Naive thymus-derived CD4-positive, alpha-beta T cell (primary cell): ENCODE measurements around the gene KCNN3. TPM values are rescaled to one million over a fixed set of nuclear protein-coding genes. Genes with fewer than 3 reads are reported as not detected.

ENCODE experiments used
- ATAC-seq: fragments of 150-1000 bp; cut with Tn5 transposase; 2 replicates; pipeline ENCODE4 v1.10.0; 2021; ENCODE audit warnings: mild to moderate bottlenecking, moderate library complexity
- CTCF ChIA-PET: fragments of 350-600 bp; sonication (Branson Sonifier 250); formaldehyde crosslinking; loops from one replicate; lab custom pipeline; 2021; ENCODE audit warnings: antibody characterized with exemption; lab: Charles Lee
- POLR2A ChIA-PET: fragments of 350-600 bp; sonication (Branson Sonifier 250); formaldehyde crosslinking; loops from one replicate; lab custom pipeline; 2021; ENCODE audit warnings: antibody characterized with exemption, inconsistent platforms; lab: Charles Lee
- DNase-seq, 9 donors: peaks; one replicate each; pipeline versions ENCODE4 v3.0.0 to v3.0.0-alpha.2; 2020 to 2022; ENCODE audit warnings: mixed read lengths in 1 of 9
- H3K27ac ChIP-seq: one replicate; pipeline ENCODE4 v1.7.0; 2013; ENCODE audit warnings: mild to moderate bottlenecking, low read depth, low read length, moderate library complexity
- H3K27me3 ChIP-seq, 2 donors: one replicate each; pipeline ENCODE4 v1.7.0; 2013; ENCODE audit warnings: low read length in 2 of 2, mild to moderate bottlenecking in 2 of 2, moderate library complexity in 2 of 2; ENCODE audit not compliant: control insufficient read depth in 2 of 2, insufficient read depth in 2 of 2
- H3K36me3 ChIP-seq, 3 experiments: 1 replicate in 2 of 3; 2 replicates in 1 of 3; pipeline ENCODE4 v1.7.0; 2013; ENCODE audit warnings: low read length in 3 of 3, mild to moderate bottlenecking in 3 of 3, moderate library complexity in 1 of 3; ENCODE audit not compliant: insufficient read depth in 3 of 3, control insufficient read depth in 2 of 3
- H3K4me1 ChIP-seq, 2 donors: one replicate each; pipeline ENCODE4 v1.7.0; 2013; ENCODE audit warnings: low read length in 2 of 2, mild to moderate bottlenecking in 2 of 2, moderate library complexity in 1 of 2; ENCODE audit not compliant: control insufficient read depth in 2 of 2, insufficient read depth in 2 of 2
- H3K4me3 ChIP-seq: 2 replicates; pipeline ENCODE4 v1.7.0; 2013; ENCODE audit warnings: mild to moderate bottlenecking, low read length
- H3K9me3 ChIP-seq, 3 experiments: 1 replicate in 2 of 3; 2 replicates in 1 of 3; pipeline ENCODE4 v1.7.0; 2013; ENCODE audit warnings: low read length in 3 of 3; ENCODE audit not compliant: control insufficient read depth in 2 of 3
- H3K27ac Mint-ChIP-seq, 9 donors: one replicate each; pipeline ENCODE4 v1.8.0; 2020 to 2022; ENCODE audit warnings: mixed read lengths in 9 of 9, mild to moderate bottlenecking in 8 of 9, moderate library complexity in 5 of 9, inconsistent platforms in 2 of 9
- H3K27me3 Mint-ChIP-seq, 5 donors: one replicate each; pipeline ENCODE4 v1.8.0; 2021 to 2022; ENCODE audit warnings: mixed read lengths in 5 of 5, mild to moderate bottlenecking in 1 of 5
- H3K36me3 Mint-ChIP-seq, 5 donors: one replicate each; pipeline ENCODE4 v1.8.0; 2020 to 2022; ENCODE audit warnings: mixed read lengths in 5 of 5, mild to moderate bottlenecking in 3 of 5, inconsistent platforms in 1 of 5
- H3K4me1 Mint-ChIP-seq, 7 donors: one replicate each; pipeline ENCODE4 v1.8.0; 2020 to 2022; ENCODE audit warnings: mixed read lengths in 7 of 7, mild to moderate bottlenecking in 3 of 7, inconsistent platforms in 1 of 7
- H3K4me3 Mint-ChIP-seq, 10 donors: one replicate each; pipeline ENCODE4 v1.8.0; 2020 to 2022; ENCODE audit warnings: mild to moderate bottlenecking in 10 of 10, mixed read lengths in 10 of 10, moderate library complexity in 6 of 10, inconsistent platforms in 2 of 10
- H3K9me3 Mint-ChIP-seq, 11 donors: one replicate each; pipeline ENCODE4 v1.8.0; 2020 to 2022; ENCODE audit warnings: mixed read lengths in 11 of 11, mild to moderate bottlenecking in 4 of 11, inconsistent platforms in 1 of 11, moderate library complexity in 1 of 11
- intact Hi-C, 2 donors: fragments of 100-400 bp; cut with micrococcal nuclease; formaldehyde crosslinking; loops; one replicate each; pipeline ENCODE4 v1.15.1; 2023
- polyA plus RNA-seq, 2 donors: library from polyadenylated mRNA; unstranded; fragments of 300-500 nt; fragmentation: Illumina TruSeq; gene quantifications; one replicate each; pipeline ENCODE4 v1.2.3, GENCODE V29; 2021
- total RNA-seq, 6 experiments: library from RNA in 5 of 6; stranded (reverse) in 5 of 6; gene quantifications; 1 replicate in 5 of 6; 2 replicates in 1 of 6; pipeline ENCODE4 v1.2.3 and lab custom pipeline; 2021 to 2026

Gene KCNN3
- total and polyA plus RNA-seq, 7 experiments from 2014 or later = 0.05 to 0.29 (median 0.15) TPM; not detected in 3

DNA sequence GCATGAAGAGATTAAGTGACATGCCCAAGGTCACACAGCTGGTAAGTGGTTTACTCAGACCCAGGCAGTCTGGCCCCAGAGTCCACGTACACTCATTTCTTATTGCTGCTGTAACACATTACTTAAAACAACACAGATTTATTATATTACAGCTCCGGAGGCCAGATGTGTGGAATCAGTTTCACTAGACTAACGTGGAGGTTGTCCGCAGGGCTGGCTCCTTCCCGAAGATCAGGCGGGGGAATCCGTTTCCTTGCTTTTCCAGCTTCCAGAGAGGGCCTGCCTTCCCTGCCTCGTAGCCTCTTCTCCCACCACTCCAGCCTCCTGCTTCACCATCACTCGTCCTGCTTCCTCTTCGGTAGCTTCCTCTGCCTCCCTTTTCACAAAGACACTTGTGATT, 81.2 kb downstream of the KCNN3 start:
- no peaks in the 10 kb centered on the region for H3K9me3 ChIP-seq
- no peak for ATAC-seq
- POLR2A ChIA-PET = interaction anchor here (0.5 to 1.1 kb wide), 3 partner anchors 20 to 129 kb away, joined by 3 to 6 read pairs (median 3); no protein-coding TSS in a partner anchor
- H3K4me1 ChIP-seq = peaks cover 39 to 48% of the 10 kb centered on the region in 2 donors
- H3K36me3 ChIP-seq = no peaks in the 10 kb centered on the region
- Mint-ChIP-seq H3K36me3 (no peaks in the 10 kb centered on the region), H3K27ac (peak overlapping the region in 4 of 9 donors; percentile 20 to 78 (median 64)), H3K4me3 (no peak overlapping the region), H3K4me1 (peaks cover 35 to 77% (median 64%) of the 10 kb centered on the region in 7 donors), H3K27me3 (peaks cover 0 to 13% (median 0%) of the 10 kb centered on the region in 5 donors), H3K9me3 (no peaks in the 10 kb centered on the region)
- H3K27me3 ChIP-seq = no peaks in the 10 kb centered on the region
- CTCF ChIA-PET = interaction anchor here (0.8 to 1.1 kb wide), 2 partner anchors 14 to 28 kb away, joined by 3 read pairs; no protein-coding TSS in a partner anchor
- no peak overlapping the region for H3K4me3 ChIP-seq
- no peak for DNase-seq
- intact Hi-C loops = loop anchor here (5.0 kb wide), 2 partner anchors 148 to 1068 kb away; partner anchors contain the start of genes GON4L (in 1 of the 2), PMVK (in 1 of the 2) and SYT11 (in 1 of the 2)
- H3K27ac ChIP-seq = no peak overlapping the region

DNA sequence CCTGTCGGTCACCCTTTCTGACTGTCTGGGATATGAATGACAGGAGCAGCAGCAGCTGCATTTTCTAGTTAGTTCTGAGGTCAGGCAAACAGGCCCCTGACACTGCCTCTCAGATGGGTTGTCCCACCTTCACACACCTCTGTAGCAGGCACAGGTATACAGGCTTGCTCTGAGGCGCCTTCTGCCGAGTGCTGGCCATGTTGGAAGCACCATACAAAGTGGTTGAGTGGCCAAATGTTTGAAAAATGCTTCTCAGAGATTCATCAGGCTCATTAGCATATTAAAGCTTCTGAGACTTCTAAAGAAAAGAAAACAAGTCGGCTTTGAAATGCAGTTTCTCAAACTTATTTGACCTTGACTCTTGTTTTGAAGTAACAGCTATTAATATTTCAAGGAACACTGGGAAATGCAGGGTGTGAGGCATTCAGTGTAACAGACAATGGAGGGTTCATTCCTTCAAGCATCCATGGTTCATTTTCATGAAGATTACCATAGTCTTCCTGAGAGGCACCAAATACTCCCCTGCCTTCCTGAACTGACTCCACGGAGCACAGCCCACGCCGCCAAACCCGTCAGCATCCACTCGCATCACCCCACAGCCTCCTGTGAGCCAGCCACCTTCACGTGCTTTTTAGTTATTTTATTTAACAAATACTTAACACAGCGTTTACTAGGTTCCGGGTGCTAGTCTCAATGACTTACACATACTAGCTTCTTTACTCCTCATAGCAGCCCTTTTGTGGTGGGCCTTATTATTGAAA, 81.8 kb downstream of the KCNN3 start:
- peaks cover 39 to 54% of the 10 kb centered on the region in 2 donors for H3K4me1 ChIP-seq
- H3K4me3 ChIP-seq = no peak overlapping the region
- H3K36me3 ChIP-seq = no peaks in the 10 kb centered on the region
- H3K9me3 ChIP-seq = no peaks in the 10 kb centered on the region
- no peaks in the 10 kb centered on the region for H3K36me3 Mint-ChIP-seq
- intact Hi-C loops = loop anchor here (5.0 kb wide), 2 partner anchors 149 to 1069 kb away; partner anchors contain the start of genes GON4L (in 1 of the 2), PMVK (in 1 of the 2) and SYT11 (in 1 of the 2)
- no peak for ATAC-seq
- H3K27me3 ChIP-seq = no peaks in the 10 kb centered on the region
- H3K9me3 Mint-ChIP-seq = no peaks in the 10 kb centered on the region
- H3K27ac ChIP-seq = no peak overlapping the region
- peak overlapping the region in 7 of 9 donors; percentile 14 to 67 (median 56) for H3K27ac Mint-ChIP-seq
- peaks cover 40 to 83% (median 70%) of the 10 kb centered on the region in 7 donors for H3K4me1 Mint-ChIP-seq
- peaks cover 0 to 11% (median 0%) of the 10 kb centered on the region in 5 donors for H3K27me3 Mint-ChIP-seq
- no peak overlapping the region for H3K4me3 Mint-ChIP-seq
- CTCF ChIA-PET = interaction anchor here (1.1 kb wide), 1 partner anchor 28 kb away, joined by 3 read pairs; no protein-coding TSS in a partner anchor
- DNase-seq = no peak
- POLR2A ChIA-PET = interaction anchor here (0.5 to 1.1 kb wide), 2 partner anchors 19 to 130 kb away, joined by 3 to 6 read pairs; no protein-coding TSS in a partner anchor

DNA sequence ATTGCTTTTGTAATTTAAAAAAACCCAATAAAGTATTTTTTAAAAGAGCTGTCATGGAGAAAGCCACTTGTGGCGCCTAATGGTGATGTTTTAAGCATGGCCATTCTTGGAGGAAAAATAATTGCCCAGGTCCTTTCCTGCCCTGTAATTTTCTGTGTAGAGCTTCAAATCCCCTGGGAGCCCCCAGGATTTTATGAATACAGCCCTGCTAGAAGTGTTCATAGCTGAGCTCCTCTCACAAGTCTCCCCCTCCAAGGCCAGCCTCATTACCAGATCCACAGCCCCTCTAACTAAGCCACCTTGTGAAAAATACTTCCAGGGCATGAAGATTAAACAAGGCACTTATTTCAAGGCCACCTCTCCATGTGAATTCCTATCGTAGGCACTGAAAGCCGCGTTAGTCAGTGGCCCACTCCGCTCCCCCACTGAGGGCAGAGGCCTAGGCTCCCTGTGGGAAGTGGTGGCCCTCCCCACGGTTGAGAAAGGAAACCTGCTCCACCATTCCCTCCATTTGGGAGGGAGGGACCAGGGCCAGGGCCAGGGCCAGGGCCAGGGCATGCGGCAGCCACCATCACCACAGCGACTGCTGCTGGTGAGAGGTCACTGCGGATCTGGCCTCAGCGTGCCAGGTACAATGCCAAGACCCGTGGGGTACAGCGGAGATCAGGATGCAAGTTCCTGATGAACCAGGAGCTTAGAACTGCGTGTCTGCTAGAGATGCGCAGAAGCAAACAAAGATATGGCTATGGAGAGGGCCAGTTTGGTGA, 83.1 kb downstream of the KCNN3 start:
- intact Hi-C loops = loop anchor here (5.0 kb wide), 2 partner anchors 150 to 1070 kb away; partner anchors contain the start of genes GON4L (in 1 of the 2), PMVK (in 1 of the 2) and SYT11 (in 1 of the 2)
- CTCF ChIA-PET = interaction anchor here (1.0 to 1.4 kb wide), 2 partner anchors 11 to 21 kb away, joined by 3 to 4 read pairs; no protein-coding TSS in a partner anchor
- Mint-ChIP-seq H3K9me3 (no peaks in the 10 kb centered on the region), H3K4me1 (peaks cover 32 to 82% (median 66%) of the 10 kb centered on the region in 7 donors), H3K36me3 (no peaks in the 10 kb centered on the region), H3K4me3 (no peak overlapping the region), H3K27ac (peak overlapping the region in 7 of 9 donors; percentile 58 to 99 (median 95)), H3K27me3 (peaks cover 0 to 3% (median 0%) of the 10 kb centered on the region in 5 donors)
- no peak overlapping the region for H3K4me3 ChIP-seq
- H3K27ac ChIP-seq = peak overlapping the region; percentile 78
- no peak for ATAC-seq
- H3K4me1 ChIP-seq = peaks cover 28 to 49% of the 10 kb centered on the region in 2 donors
- no peaks in the 10 kb centered on the region for H3K27me3 ChIP-seq
- POLR2A ChIA-PET = interaction anchor here (0.6 kb wide), 1 partner anchor 159 kb away, joined by 3 read pairs; no protein-coding TSS in a partner anchor
- DNase-seq = no peak
- H3K9me3 ChIP-seq = no peaks in the 10 kb centered on the region
- no peaks in the 10 kb centered on the region for H3K36me3 ChIP-seq

DNA sequence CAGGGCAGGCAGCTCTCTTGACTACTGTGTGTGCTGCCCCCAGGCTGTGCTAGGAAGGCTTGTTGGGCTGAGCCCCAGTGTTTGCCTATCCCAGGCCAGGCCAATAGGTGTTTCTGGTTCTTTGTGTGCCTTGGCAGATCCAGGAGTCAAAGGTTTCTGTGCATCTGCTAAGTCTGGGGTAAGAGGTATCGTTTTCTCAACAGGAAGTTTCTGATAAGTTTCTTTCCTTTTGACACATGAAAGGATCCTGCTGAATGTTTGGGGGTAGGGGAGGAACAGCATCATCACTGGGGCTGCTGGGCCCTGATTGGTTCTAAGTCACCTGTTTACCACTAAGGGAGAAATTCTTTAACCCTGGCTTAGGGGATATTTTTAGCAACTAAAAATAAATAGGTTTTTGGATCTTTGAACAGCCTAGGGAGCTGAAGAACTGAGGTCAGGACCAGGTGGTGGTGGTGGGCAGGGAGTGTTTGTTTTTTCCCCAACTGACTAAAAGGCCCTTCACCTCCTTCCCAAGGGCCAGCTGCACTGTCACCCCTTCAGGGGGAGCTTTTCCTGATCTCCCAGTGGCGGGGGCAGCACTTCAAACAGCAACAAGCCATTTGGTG, 85.1 kb downstream of the KCNN3 start:
- ChIA-PET POLR2A (interaction anchor here (0.7 to 0.8 kb wide), 3 partner anchors 8 to 22 kb away, joined by 3 read pairs; no protein-coding TSS in a partner anchor), CTCF (interaction anchor here (0.6 to 1.8 kb wide), 5 partner anchors 11 to 385 kb away, joined by 3 to 13 read pairs (median 4); no protein-coding TSS in a partner anchor)
- H3K4me1 Mint-ChIP-seq = peaks cover 25 to 73% (median 54%) of the 10 kb centered on the region in 7 donors
- H3K27me3 Mint-ChIP-seq = no peaks in the 10 kb centered on the region
- intact Hi-C loops = loop anchor here (1.0 to 5.0 kb wide), 4 partner anchors 25 to 1072 kb away; partner anchors contain the start of genes GON4L (in 1 of the 2), PMVK (in 1 of the 2), SYT11 (in 1 of the 2) and UBE2Q1 (in 1 of the 2)
- Histone ChIP-seq H3K27me3 (no peaks in the 10 kb centered on the region), H3K36me3 (no peaks in the 10 kb centered on the region), H3K4me1 (peaks cover 15 to 33% of the 10 kb centered on the region in 2 donors), H3K4me3 (peak overlapping the region; percentile 16), H3K9me3 (no peaks in the 10 kb centered on the region), H3K27ac (peak overlapping the region; percentile 78)
- H3K27ac Mint-ChIP-seq = peak overlapping the region; percentile 94 to 99 (median 98)
- DNase-seq (peak in 8 of 9 donors; percentile 37 to 87 (median 84)), ATAC-seq (peak; percentile 94)
- no peaks in the 10 kb centered on the region for H3K9me3 Mint-ChIP-seq
- H3K4me3 Mint-ChIP-seq = peak overlapping the region; percentile 45 to 84 (median 69)
- no peaks in the 10 kb centered on the region for H3K36me3 Mint-ChIP-seq

DNA sequence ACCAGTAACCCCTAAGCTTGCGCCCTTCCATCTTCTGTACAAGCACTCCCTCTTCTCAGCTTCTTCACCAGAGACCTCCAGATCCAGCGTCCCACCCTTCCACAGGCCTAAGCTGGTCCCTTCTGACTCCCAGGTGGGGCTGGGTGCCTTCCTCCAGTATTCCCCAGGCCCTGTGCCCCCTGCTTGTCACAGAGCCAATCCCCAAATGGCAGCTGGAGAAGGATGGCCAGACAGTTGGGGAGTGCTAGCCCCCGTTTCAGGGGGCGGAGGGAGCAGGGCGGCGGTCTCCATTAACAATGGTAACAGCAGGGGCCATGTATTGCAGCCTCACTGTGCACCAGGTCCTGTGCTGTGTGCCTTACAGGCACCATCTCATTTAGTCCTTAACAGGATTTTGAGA, 85.7 kb downstream of the KCNN3 start:
- H3K27ac ChIP-seq = peak overlapping the region; percentile 78
- peak overlapping the region in 9 of 10 donors; percentile 45 to 84 (median 68) for H3K4me3 Mint-ChIP-seq
- H3K36me3 ChIP-seq = no peaks in the 10 kb centered on the region
- ATAC-seq = peak; percentile 1
- no peaks in the 10 kb centered on the region for H3K27me3 Mint-ChIP-seq
- intact Hi-C loops = no loop called here
- H3K9me3 ChIP-seq = no peaks in the 10 kb centered on the region
- peak overlapping the region; percentile 13 for H3K4me3 ChIP-seq
- ChIA-PET POLR2A (interaction anchor here (0.6 to 0.8 kb wide), 5 partner anchors 9 to 879 kb away, joined by 3 read pairs; no protein-coding TSS in a partner anchor), CTCF (interaction anchor here (0.9 to 1.8 kb wide), 3 partner anchors 14 to 115 kb away, joined by 3 to 13 read pairs (median 4); no protein-coding TSS in a partner anchor)
- DNase-seq = no peak
- H3K9me3 Mint-ChIP-seq = peaks cover 0 to under 1% (median 0%) of the 10 kb centered on the region in 11 donors
- peak overlapping the region; percentile 94 to 99 (median 98) for H3K27ac Mint-ChIP-seq
- H3K27me3 ChIP-seq = no peaks in the 10 kb centered on the region
- H3K4me1 Mint-ChIP-seq = peaks cover 25 to 71% (median 51%) of the 10 kb centered on the region in 7 donors
- peaks cover 15 to 33% of the 10 kb centered on the region in 2 donors for H3K4me1 ChIP-seq
- H3K36me3 Mint-ChIP-seq = no peaks in the 10 kb centered on the region
